HCT116 (cell line): ENCODE results near the gene MAST4. TPM values are rescaled to one million over a fixed set of nuclear protein-coding genes. Genes with fewer than 3 reads are reported as not detected.

ENCODE experiments used
- ATAC-seq: fragments of 200-7000 bp; cut with Tn5 transposase; 2 replicates; pipeline ENCODE4 v1.9.1; 2020; ENCODE audit warnings: mild to moderate bottlenecking, moderate library complexity
- BruUV-seq: library from RNA; stranded (reverse); fragments of 400-500 nt; replicated peaks from 2 replicates; lab custom pipeline; 2021; lab: Mats Ljungman, UMichigan
- CTCF ChIA-PET: fragments of 300-600 bp; sonication (Branson Sonifier 250); formaldehyde crosslinking; loops from one replicate; lab custom pipeline; 2021; ENCODE audit warnings: antibody characterized with exemption; lab: Charles Lee
- POLR2A ChIA-PET: fragments of 300-600, 350-600 bp; sonication (Branson Sonifier 250); formaldehyde crosslinking; loops from one replicate; lab custom pipeline; 2021; ENCODE audit warnings: antibody characterized with exemption; lab: Charles Lee
- RAD21 ChIA-PET, 2 experiments: fragments of 300-600 bp; sonication (Branson Sonifier 250); formaldehyde crosslinking; loops; one replicate each; lab custom pipeline; 2023; ENCODE audit warnings: low total read pairs in 2 of 2; ENCODE audit not compliant: uncharacterized antibody in 2 of 2, unreplicated experiment in 2 of 2, low non-redundant PET in 1 of 2; lab: Charles Lee
- DNase-seq: peaks from one replicate; pipeline ENCODE4 v3.0.0-alpha.2; 2010; ENCODE audit warnings: low read depth, low spot score
- H2AFZ ChIP-seq: fragments of 200-600 bp; shearing (Covaris generic), sonication (generic); 2 replicates; pipeline ENCODE4 v1.6.1; 2017; ENCODE audit warnings: low read depth, mixed run types, mixed read lengths, antibody characterized with exemption, low read length; ENCODE audit not compliant: poor library complexity, severe bottlenecking
- H3K27ac ChIP-seq: 2 replicates; pipeline ENCODE4 v1.5.1; 2012; ENCODE audit warnings: low read depth, low read length
- H3K27me3 ChIP-seq: fragments of 200-600 bp; sonication (generic); 2 replicates; pipeline ENCODE4 v1.6.1; 2016; ENCODE audit warnings: mixed run types, low read length, mixed read lengths; ENCODE audit not compliant: insufficient read depth
- H3K36me3 ChIP-seq, 2 experiments: fragments of 200-500 bp in 1 of 2; fragments of 200-600 bp in 1 of 2; sonication (Bioruptor generic) in 1 of 2; sonication (generic) in 1 of 2; 2 replicates each; pipeline versions ENCODE4 v1.5.1 to v1.6.1; 2014 to 2016; ENCODE audit warnings: low read length in 2 of 2, inconsistent platforms in 1 of 2, mixed read lengths in 1 of 2, mixed run types in 1 of 2; ENCODE audit not compliant: insufficient read depth in 2 of 2, control insufficient read depth in 1 of 2
- H3K4me1 ChIP-seq, 2 experiments: fragments of 200-600 bp in 1 of 2; sonication (generic) in 1 of 2; 2 replicates each; pipeline versions ENCODE4 v1.5.1 to v1.6.1; 2012 to 2017; ENCODE audit warnings: low read length in 2 of 2, inconsistent platforms in 1 of 2, mild to moderate bottlenecking in 1 of 2, mixed read lengths in 1 of 2, mixed run types in 1 of 2, moderate library complexity in 1 of 2; ENCODE audit not compliant: insufficient read depth in 2 of 2, control insufficient read depth in 1 of 2
- H3K4me2 ChIP-seq: fragments of 200-600 bp; sonication (generic); 2 replicates; pipeline ENCODE4 v1.6.1; 2017; ENCODE audit warnings: mixed run types, low read length, mixed read lengths
- H3K4me3 ChIP-seq, 2 experiments: fragments of 200-600 bp in 1 of 2; sonication (generic) in 1 of 2; replicated peaks in 1 of 2; 2 replicates each; pipeline ENCODE4 v1.5.1; 2011 to 2016; ENCODE audit warnings: low read length in 2 of 2, control low read depth in 1 of 2, low read depth in 1 of 2, mild to moderate bottlenecking in 1 of 2, mixed read lengths in 1 of 2, mixed run types in 1 of 2
- H3K79me2 ChIP-seq: fragments of 200-600 bp; sonication (generic); 2 replicates; pipeline ENCODE4 v1.6.1; 2017; ENCODE audit warnings: mild to moderate bottlenecking, mixed run types, low read length, moderate library complexity, mixed read lengths; ENCODE audit not compliant: insufficient read depth
- H3K9ac ChIP-seq: fragments of 200-600 bp; sonication (generic); 2 replicates; pipeline ENCODE4 v1.6.1; 2016; ENCODE audit warnings: low read length, mixed read lengths
- H3K9me2 ChIP-seq: fragments of 200-600 bp; sonication (generic), shearing (Covaris generic); 2 replicates; pipeline ENCODE4 v1.6.1; 2017; ENCODE audit warnings: mixed run types, mild to moderate bottlenecking, moderate library complexity; ENCODE audit not compliant: insufficient read depth
- H3K9me3 ChIP-seq, 2 experiments: fragments of 200-500 bp in 1 of 2; fragments of 200-600 bp in 1 of 2; sonication (Bioruptor generic) in 1 of 2; sonication (generic) in 1 of 2; 2 replicates each; pipeline ENCODE4 v1.6.1; 2014 to 2017; ENCODE audit warnings: low read length in 2 of 2, mixed read lengths in 2 of 2, inconsistent platforms in 1 of 2, low read depth in 1 of 2, mild to moderate bottlenecking in 1 of 2, mixed run types in 1 of 2, moderate library complexity in 1 of 2; ENCODE audit not compliant: control insufficient read depth in 1 of 2, insufficient read depth in 1 of 2
- H4K20me1 ChIP-seq: fragments of 200-600 bp; sonication (generic), shearing (Covaris generic); 2 replicates; pipeline ENCODE4 v1.6.1; 2017; ENCODE audit warnings: mixed run types, mild to moderate bottlenecking, moderate library complexity; ENCODE audit not compliant: insufficient read depth
- ATF3 ChIP-seq: IDR thresholded peaks from 2 replicates; pipeline ENCODE4 v1.6.1; 2012
- CEBPB ChIP-seq: IDR thresholded peaks from 2 replicates; pipeline ENCODE4 v1.6.1; 2012; ENCODE audit warnings: low read depth
- CTCF ChIP-seq, 3 experiments: fragments of 200-600 bp in 1 of 3; sonication (generic) in 1 of 3; IDR thresholded peaks in 2 of 3; conservative IDR thresholded peaks in 1 of 3; 2 replicates each; pipeline ENCODE4 v1.5.1; 2012 to 2017; ENCODE audit warnings: low read depth in 2 of 3, low read length in 2 of 3, antibody characterized with exemption in 1 of 3, borderline replicate concordance in 1 of 3, control low read depth in 1 of 3, mild to moderate bottlenecking in 1 of 3, mixed read lengths in 1 of 3, mixed run types in 1 of 3, moderate library complexity in 1 of 3; ENCODE audit not compliant: insufficient read depth in 1 of 3
- EGR1 ChIP-seq: IDR thresholded peaks from 2 replicates; pipeline ENCODE4 v1.6.1; 2012; ENCODE audit warnings: low read depth
- EZH2phosphoT487 ChIP-seq: fragments of 200-600 bp; IDR thresholded peaks from 2 replicates; pipeline ENCODE4 v1.6.1; 2018; ENCODE audit warnings: antibody characterized with exemption, borderline replicate concordance
- FOSL1 ChIP-seq: IDR thresholded peaks from 2 replicates; pipeline ENCODE4 v1.6.1; 2012; ENCODE audit warnings: low read depth
- JUND ChIP-seq: IDR thresholded peaks from 2 replicates; pipeline ENCODE4 v1.6.1; 2012
- MAX ChIP-seq: IDR thresholded peaks from 2 replicates; pipeline ENCODE4 v1.6.1; 2012
- POLR2A ChIP-seq: IDR thresholded peaks from 2 replicates; pipeline ENCODE4 v1.7.0; 2011; ENCODE audit warnings: borderline replicate concordance; ENCODE audit not compliant: insufficient read depth, insufficient read length; ENCODE audit errors: extremely low read depth
- POLR2AphosphoS5 ChIP-seq: IDR thresholded peaks from 2 replicates; pipeline ENCODE4 v1.6.1; 2011; ENCODE audit warnings: mild to moderate bottlenecking, low read depth, low read length, moderate library complexity
- RAD21 ChIP-seq: IDR thresholded peaks from 2 replicates; pipeline ENCODE4 v1.6.1; 2012; ENCODE audit warnings: low read depth, mild to moderate bottlenecking
- SIN3A ChIP-seq: IDR thresholded peaks from 2 replicates; pipeline ENCODE4 v1.6.1; 2012; ENCODE audit warnings: low read depth
- TCF7L2 ChIP-seq: IDR thresholded peaks from 2 replicates; pipeline ENCODE4 v1.7.0; 2011; ENCODE audit warnings: borderline replicate concordance, inconsistent platforms; ENCODE audit not compliant: insufficient read depth, insufficient read length; ENCODE audit errors: extremely low read depth
- YY1 ChIP-seq: IDR thresholded peaks from 2 replicates; pipeline ENCODE4 v1.6.1; 2011; ENCODE audit warnings: low read length, low read depth, moderate library complexity, mild to moderate bottlenecking; ENCODE audit not compliant: insufficient replicate concordance; ENCODE audit errors: extremely low read depth
- ZFX ChIP-seq: fragments of 450-650 bp; IDR thresholded peaks from 2 replicates; pipeline ENCODE4 v1.6.1; 2017
- ZNF274 ChIP-seq: fragments of 200-500 bp; sonication (Bioruptor generic); IDR thresholded peaks from 2 replicates; pipeline ENCODE4 v1.6.1; 2014; ENCODE audit warnings: mild to moderate bottlenecking, low read depth, low read length, inconsistent platforms
- intact Hi-C: fragments of 100-400 bp; cut with micrococcal nuclease; formaldehyde crosslinking; loops from 2 replicates; pipeline ENCODE4 v1.10.0; 2022
- total RNA-seq: library from RNA; stranded (reverse); gene quantifications from one replicate; pipeline ENCODE4 v1.2.1, GENCODE V29; 2021; ENCODE audit not compliant: unreplicated experiment

Gene MAST4
- total RNA-seq, 1 experiment from 2014 or later: 1.1 TPM

DNA sequence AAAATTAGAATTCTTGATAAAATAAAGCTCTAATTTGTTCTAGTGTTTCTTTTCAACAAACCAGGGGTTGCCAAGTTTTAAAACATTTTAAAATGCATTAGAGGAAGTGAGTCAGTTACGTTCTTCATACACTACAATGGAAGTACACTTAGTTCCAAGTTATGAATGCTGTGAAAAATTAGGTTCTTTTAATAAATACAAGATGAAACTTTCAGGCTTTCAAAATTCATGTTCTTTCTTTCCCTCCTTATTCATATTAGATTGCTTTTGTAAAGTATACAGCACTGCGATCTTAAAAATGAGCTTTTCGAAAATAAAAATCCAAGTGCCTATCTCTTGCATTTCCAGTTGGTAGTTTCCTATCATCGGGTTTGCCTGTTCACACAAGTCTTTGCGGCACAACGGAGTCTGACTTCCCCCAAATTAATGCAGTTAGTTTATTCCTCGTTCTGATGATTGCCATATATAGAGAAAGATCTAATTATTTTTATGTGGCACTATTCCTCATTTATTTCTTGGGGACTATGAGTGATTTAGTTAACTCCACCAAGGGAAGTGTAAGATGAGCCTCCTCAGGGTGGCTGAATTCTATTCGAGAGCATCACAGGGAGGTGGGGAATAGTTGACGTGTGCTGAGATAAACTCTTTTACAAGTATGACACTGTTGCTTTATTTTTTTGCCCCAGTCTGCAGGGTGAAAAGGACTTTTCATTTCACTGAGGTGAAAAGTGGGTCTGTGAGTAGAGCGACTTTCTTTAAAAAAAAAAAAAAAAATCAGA, 362.2 kb downstream of the MAST4 start (continued):
- TF ChIP-seq POLR2AphosphoS5 (no peak), EGR1 (no peak), ATF3 (no peak), POLR2A (no peak), EZH2phosphoT487 (no peak), RAD21 (no peak), JUND (no peak), CTCF (IDR thresholded peaks at IDR 0.05 in 2 of 3, conservative IDR thresholded peaks at IDR 0.05 in 1 of 3; ENCODE audit: borderline replicate concordance in 1 of 3, insufficient read depth in 1 of 3, low read depth in 2 of 3, low read length in 2 of 3) (no peak), MAX (no peak), TCF7L2 (no peak), ZNF274 (no peak)

DNA sequence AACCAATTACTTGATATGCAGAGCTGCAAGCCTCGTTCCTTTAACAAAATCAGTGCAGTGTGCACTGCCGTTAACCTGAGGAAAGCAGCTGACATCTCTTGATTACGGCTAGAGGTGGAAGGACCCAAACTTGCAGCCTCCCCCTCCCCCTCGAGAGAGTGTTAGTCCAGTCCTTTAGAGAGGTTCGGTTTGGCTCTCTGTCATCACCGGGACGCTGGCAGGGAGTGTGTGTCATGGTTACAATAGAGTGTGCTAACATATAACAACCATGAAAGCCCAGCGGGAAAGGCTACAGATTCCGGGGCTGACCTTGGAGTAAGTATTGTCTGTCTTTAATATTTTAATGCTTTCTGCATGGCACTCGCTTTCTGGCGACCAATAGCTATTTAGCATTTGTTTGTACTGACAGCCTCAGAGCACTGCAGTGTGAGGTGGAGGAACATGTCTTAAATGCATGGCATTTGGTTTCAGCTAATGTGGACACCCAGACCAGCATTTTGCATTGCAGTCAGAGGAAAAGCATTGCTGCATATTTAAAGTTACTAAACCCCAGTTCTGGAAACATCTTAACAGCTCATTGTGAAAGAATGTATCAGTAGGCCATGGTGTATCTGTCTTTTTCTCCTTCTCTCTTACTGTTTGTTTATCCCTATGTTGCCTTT, 362.9 kb downstream of the MAST4 start:
- no peaks in the 10 kb centered on the region for H3K4me1 ChIP-seq
- no peak overlapping the region for H3K4me3 ChIP-seq
- no TSS peak for BruUV-seq
- ChIA-PET CTCF (no interaction called here), POLR2A (no interaction called here), RAD21 (no interaction called here)
- no peaks in the 10 kb centered on the region for H4K20me1 ChIP-seq
- no peaks in the 10 kb centered on the region for H3K9me3 ChIP-seq
- H2AFZ ChIP-seq: no peak overlapping the region
- H3K9me2 ChIP-seq: no peaks in the 10 kb centered on the region
- H3K27me3 ChIP-seq: peaks cover 41% of the 10 kb centered on the region
- no peaks in the 10 kb centered on the region for H3K79me2 ChIP-seq
- no peak overlapping the region for H3K27ac ChIP-seq
- no peaks in the 10 kb centered on the region for H3K36me3 ChIP-seq
- no peak overlapping the region for H3K9ac ChIP-seq
- no peak overlapping the region for H3K4me2 ChIP-seq
- ATAC-seq (no peak), DNase-seq (no peak)
- intact Hi-C loops: no loop called here
- TF ChIP-seq FOSL1 (no peak), ZFX (no peak), EGR1 (no peak), EZH2phosphoT487 (no peak), CEBPB (no peak), SIN3A (no peak), YY1 (no peak), CTCF (IDR thresholded peaks at IDR 0.05 in 2 of 3, conservative IDR thresholded peaks at IDR 0.05 in 1 of 3; ENCODE audit: borderline replicate concordance in 1 of 3, insufficient read depth in 1 of 3, low read depth in 2 of 3, low read length in 2 of 3) (no peak), RAD21 (no peak), JUND (no peak)
